Left renal pelvis (tissue), 4 donors: ENCODE results near the gene OR10X1. TPM values are rescaled to one million over a fixed set of nuclear protein-coding genes. Genes with fewer than 3 reads are reported as not detected.

Source experiments
- DNase-seq, 4 donors: peaks; one replicate each; pipeline ENCODE4 v3.0.0-alpha.2; 2013; ENCODE audit warnings: low read depth in 4 of 4, low spot score in 3 of 4
- polyA plus RNA-seq, 4 donors: library from polyadenylated mRNA; unstranded; fragments of 120-200 nt; gene quantifications; one replicate each; pipeline ENCODE4 v1.2.1, GENCODE V29; 2013; ENCODE audit not compliant: insufficient read length in 4 of 4

Gene OR10X1
- polyA plus RNA-seq, result not detected

DNA sequence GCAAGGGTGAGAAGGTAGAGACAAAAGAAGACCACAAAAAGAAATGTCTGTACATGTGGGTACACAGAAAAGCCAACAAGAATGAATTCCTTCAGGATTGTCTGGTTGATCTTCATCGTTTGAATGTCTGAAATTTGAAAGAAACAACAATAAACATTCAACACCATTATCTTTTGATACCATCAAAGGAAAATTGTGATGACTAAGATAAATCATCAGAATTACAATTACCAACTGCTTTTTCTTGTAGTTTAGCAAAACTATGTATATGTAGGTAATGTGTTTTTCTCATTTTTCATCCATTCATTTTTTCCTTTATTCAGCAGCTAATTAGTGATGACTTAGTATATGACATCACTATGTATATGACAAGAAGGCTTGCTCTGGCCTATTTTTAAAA, at the start of gene OR10X1:
OR10X1 (minus strand) TSS at position 167 of the 400 bp plus-strand sequence; CDS start at position 167, 0 bp downstream.
- DNase-seq, result no peak

DNA sequence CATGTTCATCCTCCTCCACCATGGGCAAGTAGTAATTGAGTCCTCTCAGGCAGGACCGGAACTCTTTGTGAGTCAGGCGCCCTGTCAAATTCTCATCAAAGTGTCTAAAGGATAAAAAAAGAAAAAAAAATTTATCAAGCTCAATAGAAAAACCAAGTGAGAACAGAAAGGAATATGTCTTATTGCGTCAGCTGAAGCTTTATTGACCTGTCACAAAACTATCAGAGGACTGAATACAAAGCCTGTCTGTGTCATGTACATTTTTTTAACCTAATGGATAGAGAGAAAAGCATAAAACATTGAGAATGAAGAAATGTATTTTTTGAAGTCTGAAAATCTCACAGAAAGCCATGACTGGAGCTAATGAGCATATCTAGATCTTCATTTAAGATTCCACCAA, 34.1 kb upstream of the OR10X1 start:
- DNase-seq, result no peak

- DNase-seq, result no peak
Observed at GRCh38 chr1:158611916-158612315, 32.2 kb upstream of the OR10X1 start.

DNA sequence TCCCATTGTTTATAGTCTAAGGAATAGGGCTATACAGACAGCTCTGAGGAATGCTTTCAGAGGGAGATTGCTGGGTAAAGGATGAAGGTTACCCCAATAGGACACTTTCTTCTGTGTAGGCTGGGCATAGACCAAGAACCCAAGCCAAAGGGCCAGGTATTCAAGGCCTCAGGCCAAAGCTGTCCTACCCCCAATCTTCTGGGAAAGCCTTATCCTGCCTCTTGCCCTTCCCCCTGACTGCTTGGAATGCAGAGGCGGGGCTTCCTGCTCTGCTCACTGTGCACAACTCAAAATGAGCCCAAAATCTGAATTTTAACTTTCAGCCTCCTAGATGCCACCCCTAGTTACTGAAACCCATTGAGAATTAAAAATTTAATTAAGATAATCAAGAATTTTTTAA, 27.6 kb upstream of the OR10X1 start:
- no peak for DNase-seq

DNA sequence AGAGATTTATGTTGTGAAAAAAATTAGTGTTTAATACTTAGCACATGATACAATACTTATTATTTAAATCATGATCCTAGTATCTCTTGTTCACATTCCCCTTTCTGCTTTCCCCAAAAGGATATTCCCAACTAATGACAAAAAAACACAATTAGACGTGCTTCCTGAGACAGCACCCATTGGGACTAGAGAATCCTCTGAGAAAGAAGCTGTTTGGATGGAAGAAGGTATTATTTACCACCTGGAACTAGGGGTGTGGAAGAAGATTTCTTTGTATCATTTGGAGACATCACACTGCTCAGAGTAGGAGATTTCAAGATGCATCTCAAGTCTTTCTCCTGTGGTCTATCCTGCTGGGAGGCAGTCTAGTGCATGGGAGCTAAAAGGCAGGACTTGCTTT, 25.3 kb upstream of the OR10X1 start, which contains the start of gene OR10Z1:
OR10Z1 (plus strand) TSS at position 301 of the 400 bp plus-strand sequence. CDS start 1,171 bp downstream, outside the sequence.
- no peak for DNase-seq

GRCh38 chr1:158600735-158601134, 21.0 kb upstream of the OR10X1 start:
- no peak for DNase-seq

DNA sequence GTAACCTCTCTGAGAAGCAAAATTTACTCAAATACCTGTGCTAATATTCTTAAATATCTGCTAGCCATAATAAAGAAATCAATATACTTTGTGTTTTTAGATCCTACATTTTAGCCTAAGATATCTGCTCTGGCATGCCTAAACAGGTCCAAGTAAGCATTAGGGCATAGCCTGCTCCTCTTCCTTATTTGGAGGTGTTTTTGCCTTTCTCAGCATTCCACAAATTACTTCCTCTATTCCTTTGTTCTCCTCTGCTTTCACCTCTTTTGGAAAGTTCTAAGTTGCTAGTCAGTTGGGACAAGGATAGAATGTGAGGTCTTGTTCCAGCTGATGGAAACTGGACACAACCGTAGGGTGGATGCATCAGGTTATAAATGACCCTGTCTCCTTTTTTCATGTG, 7.2 kb upstream of the OR10X1 start:
- DNase-seq, result no peak

DNA sequence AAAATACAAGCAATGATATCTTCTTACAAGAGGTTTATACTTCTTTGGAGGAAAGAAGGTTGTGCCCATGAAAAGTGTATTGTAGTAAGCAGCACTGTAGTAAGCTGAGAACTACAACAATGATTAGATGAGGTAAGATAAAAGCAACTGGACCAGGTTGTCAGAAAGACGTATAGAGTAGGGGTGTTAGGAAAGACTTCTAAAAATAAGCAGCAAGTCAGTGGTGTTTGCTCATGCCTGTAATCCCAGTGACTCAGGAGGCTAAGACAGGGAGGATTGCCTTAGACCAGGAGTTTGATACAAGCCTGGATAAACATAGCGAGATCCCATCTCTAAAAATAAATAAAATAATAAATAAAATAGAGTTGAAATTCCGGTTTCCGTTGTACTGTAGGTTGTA, 4.3 kb upstream of the OR10X1 start:
- DNase-seq, result no peak

GRCh38 chr1:158577561-158577960, 2.1 kb downstream of the OR10X1 start:
- no peak for DNase-seq

GRCh38 chr1:158572226-158572625, 7.5 kb downstream of the OR10X1 start:
- DNase-seq, result no peak

GRCh38 chr1:158570480-158570879, 9.2 kb downstream of the OR10X1 start, which contains the start of gene OR6P1:
OR6P1 (minus strand) TSS chr1:158570580; CDS start chr1:158563604, 6,976 bp downstream.
- DNase-seq, result no peak

DNA sequence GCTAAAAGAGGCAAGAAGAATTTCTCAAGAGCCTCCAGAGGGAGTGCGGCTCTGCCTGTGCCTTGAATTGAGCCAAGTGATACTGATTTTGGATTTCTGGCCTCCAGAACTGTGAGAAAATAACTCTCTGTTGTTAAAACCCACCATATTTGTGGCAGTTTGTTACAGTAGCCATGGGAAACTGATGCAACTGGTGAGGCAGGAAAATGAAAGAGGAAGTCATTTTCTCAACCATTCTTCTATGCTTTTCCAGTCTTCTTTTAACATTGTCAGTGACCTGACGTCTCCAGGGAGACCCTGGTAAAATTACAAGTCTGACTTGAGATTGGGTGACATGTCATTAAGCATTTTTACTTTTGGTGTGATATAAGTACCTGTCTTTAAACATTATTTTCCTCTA, 15.1 kb downstream of the OR10X1 start:
- DNase-seq, result no peak

GRCh38 chr1:158563853-158564252, 15.8 kb downstream of the OR10X1 start:
- no peak for DNase-seq

DNA sequence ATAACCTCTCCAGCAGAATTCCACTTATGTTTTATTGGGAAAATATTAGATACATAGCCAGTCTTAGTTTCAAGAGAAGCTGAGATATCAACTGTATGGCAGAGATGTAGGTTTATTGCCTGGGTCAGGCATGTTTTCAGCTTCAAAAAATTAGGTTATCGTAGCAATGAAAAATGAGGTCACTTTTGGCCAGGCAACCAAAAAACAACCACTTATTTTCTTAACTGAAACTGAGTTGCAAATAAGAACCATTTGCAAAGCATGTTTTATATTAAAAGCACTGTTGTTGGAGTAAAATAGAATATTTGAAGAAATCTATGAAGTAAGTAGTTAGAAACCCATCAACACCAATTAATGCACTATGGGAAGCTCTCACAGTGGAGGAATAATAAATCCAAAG, 20.0 kb downstream of the OR10X1 start:
- no peak for DNase-seq

DNA sequence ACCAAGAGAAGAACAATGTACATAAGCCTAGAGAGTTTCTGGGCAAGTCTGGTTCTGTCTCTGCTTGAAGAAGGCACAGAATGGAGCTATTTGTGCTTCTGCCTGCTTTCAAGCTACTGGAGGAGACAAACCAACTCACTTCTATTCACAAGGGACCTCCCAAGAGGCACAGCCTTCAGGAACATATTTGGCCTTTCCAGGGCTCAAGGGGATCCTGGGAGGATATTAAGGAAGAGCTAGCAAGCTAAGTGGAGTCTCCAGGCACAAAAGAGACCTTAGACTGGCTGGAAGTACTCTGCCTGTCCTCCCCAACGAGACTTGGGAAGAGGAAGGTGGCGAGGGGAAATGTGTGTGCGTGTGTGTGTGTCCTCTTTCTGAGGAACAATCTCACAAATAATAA, 25.3 kb downstream of the OR10X1 start, which contains the start of gene OR6Y1:
OR6Y1 (minus strand) TSS at position 54 of the 400 bp plus-strand sequence. CDS start 6,300 bp downstream, outside the sequence.
- no peak for DNase-seq

DNA sequence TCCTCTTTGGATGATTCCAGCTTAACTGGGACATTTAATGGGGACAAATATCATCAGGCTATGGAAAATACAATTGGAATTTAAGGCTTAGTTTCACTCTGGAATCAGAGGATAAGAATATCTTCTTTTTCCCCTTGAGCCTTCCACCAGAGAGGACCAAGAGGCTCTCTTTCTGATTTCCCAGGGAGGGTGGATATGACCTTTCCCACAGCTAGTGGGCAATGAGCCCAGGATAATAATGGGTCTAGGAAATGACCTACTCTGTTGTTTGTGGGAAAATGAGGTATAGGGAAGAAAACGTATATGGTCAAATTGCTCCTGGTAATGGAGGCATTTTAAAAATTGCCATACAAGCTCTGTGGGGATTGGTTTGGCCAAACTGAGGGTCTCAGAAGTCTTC, 27.4 kb downstream of the OR10X1 start:
- DNase-seq, result no peak

- no peak for DNase-seq
Observed at GRCh38 chr1:158547533-158547932, 32.2 kb downstream of the OR10X1 start.

GRCh38 chr1:158537609-158538008, 42.1 kb downstream of the OR10X1 start:
- DNase-seq, result no peak

DNA sequence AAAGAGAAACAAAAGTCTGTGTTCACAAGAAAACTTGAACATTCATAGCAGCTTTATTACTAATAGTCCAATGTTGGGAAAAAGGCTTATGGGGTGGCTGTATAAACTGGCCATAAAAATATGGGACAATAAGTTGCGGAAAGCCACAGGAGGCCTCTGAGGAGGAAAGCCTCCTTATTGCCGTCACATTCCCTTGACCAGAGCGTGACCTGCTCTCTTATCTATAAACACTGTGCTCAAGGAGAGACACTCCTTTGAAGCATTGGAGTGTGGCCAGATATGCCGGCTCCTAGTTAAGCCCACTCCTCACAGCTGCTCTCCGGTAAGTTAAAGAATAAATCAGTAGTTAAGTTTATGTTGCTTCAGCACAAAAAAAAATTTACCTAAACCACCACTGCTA, 45.2 kb downstream of the OR10X1 start:
- DNase-seq, result no peak
